Lower leg skin (tissue), 4 donors: Measurements from ENCODE around the gene THSD7B. TPM values are rescaled to one million over a fixed set of nuclear protein-coding genes. Genes with fewer than 3 reads are reported as not detected.

Source experiments
- DNase-seq, 2 donors: peaks; one replicate each; pipeline ENCODE4 v3.0.0-alpha.2; 2019; ENCODE audit warnings: low spot score in 2 of 2
- H3K4me3 ChIP-seq: fragments of 200-600 bp; sonication (generic); 2 replicates; pipeline ENCODE4 v1.5.1; 2017; ENCODE audit warnings: mild to moderate bottlenecking, low read depth; ENCODE audit not compliant: poor library complexity, severe bottlenecking
- CTCF ChIP-seq, 3 donors: fragments of 450-650 bp; IDR thresholded peaks; one replicate each; pipeline ENCODE4 v1.5.1; 2016; ENCODE audit warnings: antibody characterized with exemption in 3 of 3, mild to moderate bottlenecking in 3 of 3, moderate library complexity in 2 of 3
- POLR2A ChIP-seq, 2 donors: fragments of 450-650 bp; IDR thresholded peaks; one replicate each; pipeline ENCODE4 v1.6.1; 2016 to 2017; ENCODE audit warnings: antibody characterized with exemption in 2 of 2, mild to moderate bottlenecking in 1 of 2, moderate library complexity in 1 of 2
- WGBS, 2 donors: methylation state at CpG; one replicate each; pipeline ENCODE4 v1.1.5; 2018; 5-methylcytosine and 5-hydroxymethylcytosine counted together
- intact Hi-C: fragments of 100-400 bp; cut with DNase I; formaldehyde crosslinking; loops from one replicate; pipeline ENCODE4 v1.15.0; 2023; ENCODE audit warnings: low total_unique reads
- total RNA-seq, 4 donors: library from RNA; depleted of rRNA; stranded (reverse); fragments of >200 nt; gene quantifications; one replicate each; pipeline ENCODE4 v1.1.0, GENCODE V29; 2016

THSD7B gene
- total RNA-seq, 4 donors from 2014 or later, result not detected

GRCh38 chr2:137221797-137222492, 456.6 kb downstream of the THSD7B start:
- WGBS, 2 donors, result 81 to 85% methylated on average over 2 of the region's 2 CpGs
- intact Hi-C loops, result no loop called here
- TF ChIP-seq POLR2A (IDR thresholded peaks at IDR 0.05) (no peak), CTCF (IDR thresholded peaks at IDR 0.05) (no peak)
- DNase-seq, result no peak
- no peak overlapping the region for H3K4me3 ChIP-seq

GRCh38 chr2:137223722-137224121, 458.4 kb downstream of the THSD7B start:
- no peak for TF ChIP-seq POLR2A (IDR thresholded peaks at IDR 0.05)
- no peak for TF ChIP-seq CTCF (IDR thresholded peaks at IDR 0.05)
- DNase-seq, result no peak
- no peak overlapping the region for H3K4me3 ChIP-seq
- intact Hi-C loops, result no loop called here
- 77 to 81% methylated on average over 5 of the region's 5 CpGs for WGBS, 2 donors

- no peak overlapping the region for H3K4me3 ChIP-seq
- TF ChIP-seq CTCF (IDR thresholded peaks at IDR 0.05), result no peak
- TF ChIP-seq POLR2A (IDR thresholded peaks at IDR 0.05), result no peak
- no peak for DNase-seq
- WGBS, 2 donors, result 34 to 37% methylated on average over 4 of the region's 4 CpGs
- intact Hi-C loops, result no loop called here
These were observed 463.2 kb downstream of the THSD7B start for GRCh38 chr2:137228566-137228965.

- 71 to 77% methylated on average over 5 of the region's 5 CpGs for WGBS, 2 donors
- no peak overlapping the region for H3K4me3 ChIP-seq
These were observed 464.5 kb downstream of the THSD7B start for GRCh38 chr2:137229834-137230233.

GRCh38 chr2:137231628-137232027, 466.3 kb downstream of the THSD7B start:
- no peak for TF ChIP-seq POLR2A (IDR thresholded peaks at IDR 0.05)
- no peak for TF ChIP-seq CTCF (IDR thresholded peaks at IDR 0.05)
- no peak overlapping the region for H3K4me3 ChIP-seq
- intact Hi-C loops, result no loop called here
- 79% methylated on average over 4 of the region's 4 CpGs for WGBS, 2 donors
- DNase-seq, result no peak

More at GRCh38 chr2:137229834-137230233, 464.5 kb downstream of the THSD7B start:
- intact Hi-C loops, result no loop called here
- DNase-seq, result no peak
- TF ChIP-seq CTCF (IDR thresholded peaks at IDR 0.05) (no peak), POLR2A (IDR thresholded peaks at IDR 0.05) (no peak)

GRCh38 chr2:137232076-137232475, 466.7 kb downstream of the THSD7B start:
- no peak overlapping the region for H3K4me3 ChIP-seq
- intact Hi-C loops, result no loop called here
- TF ChIP-seq CTCF (IDR thresholded peaks at IDR 0.05) (no peak), POLR2A (IDR thresholded peaks at IDR 0.05) (no peak)
- 89 to 94% methylated on average over 2 of the region's 2 CpGs for WGBS, 2 donors
- DNase-seq, result no peak
